Effector memory CD8-positive, alpha-beta T cell (primary cell): Measurements from ENCODE around the gene PSMB1.
"Not testable (repeated sequence)": the region's sequence is repeated elsewhere in the genome, so short reads cannot be mapped to it uniquely, and the experiment has no call there.

Experiments used
- ATAC-seq: fragments of 150-1000 bp; cut with Tn5 transposase; replicated peaks from 2 replicates; pipeline ENCODE4 v1.10.0; 2021; ENCODE audit warnings: mild to moderate bottlenecking, moderate library complexity
- DNase-seq, 3 experiments: peaks; one replicate each; pipeline ENCODE4 v3.0.0; 2021
- H3K27ac Mint-ChIP-seq, 2 donors: one replicate each; pipeline ENCODE4 v1.8.0; 2022; ENCODE audit warnings: mild to moderate bottlenecking in 2 of 2, mixed read lengths in 2 of 2, moderate library complexity in 2 of 2
- H3K27me3 Mint-ChIP-seq, 2 donors: one replicate each; pipeline ENCODE4 v1.8.0; 2022; ENCODE audit warnings: mixed read lengths in 2 of 2
- H3K36me3 Mint-ChIP-seq: one replicate; pipeline ENCODE4 v1.8.0; 2022; ENCODE audit warnings: mild to moderate bottlenecking, moderate library complexity, mixed read lengths; ENCODE audit not compliant: insufficient read depth
- H3K4me1 Mint-ChIP-seq, 2 donors: one replicate each; pipeline ENCODE4 v1.8.0; 2022; ENCODE audit warnings: low read depth in 2 of 2, mixed read lengths in 2 of 2
- H3K4me3 Mint-ChIP-seq, 2 donors: one replicate each; pipeline ENCODE4 v1.8.0; 2022; ENCODE audit warnings: mild to moderate bottlenecking in 2 of 2, mixed read lengths in 2 of 2, moderate library complexity in 2 of 2
- H3K9me3 Mint-ChIP-seq, 2 donors: one replicate each; pipeline ENCODE4 v1.8.0; 2022; ENCODE audit warnings: mixed read lengths in 2 of 2

PSMB1 gene

GRCh38 chr6:170505306-170505705 is 47.8 kb downstream of the PSMB1 start:
- no peak overlapping the region for H3K27ac Mint-ChIP-seq

GRCh38 chr6:170504479-170504878 is 48.6 kb downstream of the PSMB1 start:
- H3K27me3 Mint-ChIP-seq: peaks cover 58 to 70% of the 10 kb centered on the region in 2 donors
- DNase-seq (no peak), ATAC-seq (no peak)
- H3K4me3 Mint-ChIP-seq: no peak overlapping the region
- H3K27ac Mint-ChIP-seq: no peak overlapping the region
- H3K9me3 Mint-ChIP-seq: peaks cover 0 to 20% of the 10 kb centered on the region in 2 donors
- peaks cover 0 to 6% of the 10 kb centered on the region in 2 donors for H3K4me1 Mint-ChIP-seq
- H3K36me3 Mint-ChIP-seq: peaks cover 5% of the 10 kb centered on the region

More at GRCh38 chr6:170505306-170505705, 47.8 kb downstream of the PSMB1 start:
- Mint-ChIP-seq H3K36me3 (peaks cover 4% of the 10 kb centered on the region), H3K9me3 (peaks cover 0 to 20% of the 10 kb centered on the region in 2 donors), H3K27me3 (peaks cover 57 to 70% of the 10 kb centered on the region in 2 donors), H3K4me1 (peaks cover 0 to 6% of the 10 kb centered on the region in 2 donors), H3K4me3 (no peak overlapping the region)
- DNase-seq (no peak), ATAC-seq (no peak)

GRCh38 chr6:170503414-170503761 is 49.7 kb downstream of the PSMB1 start:
- peaks cover 0 to 6% of the 10 kb centered on the region in 2 donors for H3K4me1 Mint-ChIP-seq
- no peak for ATAC-seq

GRCh38 chr6:170502733-170503413 is 50.2 kb downstream of the PSMB1 start:
- H3K9me3 Mint-ChIP-seq: peaks cover 0 to 20% of the 10 kb centered on the region in 2 donors
- peaks cover 62 to 84% of the 10 kb centered on the region in 2 donors for H3K27me3 Mint-ChIP-seq
- not testable (repeated sequence) for H3K27ac Mint-ChIP-seq, DNase-seq, H3K4me1 Mint-ChIP-seq, H3K4me3 Mint-ChIP-seq, H3K36me3 Mint-ChIP-seq, ATAC-seq

More at GRCh38 chr6:170503414-170503761, 49.7 kb downstream of the PSMB1 start:
- Mint-ChIP-seq H3K36me3 (peaks cover 5% of the 10 kb centered on the region), H3K27ac (no peak overlapping the region), H3K4me3 (no peak overlapping the region), H3K27me3 (peaks cover 61 to 80% of the 10 kb centered on the region in 2 donors), H3K9me3 (peaks cover 0 to 20% of the 10 kb centered on the region in 2 donors)
- DNase-seq: no peak

GRCh38 chr6:170502268-170502667 is 50.8 kb downstream of the PSMB1 start:
- H3K27ac Mint-ChIP-seq, DNase-seq, H3K4me1 Mint-ChIP-seq, ATAC-seq, H3K4me3 Mint-ChIP-seq, H3K36me3 Mint-ChIP-seq: not testable (repeated sequence)
- H3K27me3 Mint-ChIP-seq: peaks cover 66 to 84% of the 10 kb centered on the region in 2 donors
- peaks cover 0 to 20% of the 10 kb centered on the region in 2 donors for H3K9me3 Mint-ChIP-seq

GRCh38 chr6:170500955-170501590 is 52.0 kb downstream of the PSMB1 start:
- no peak for ATAC-seq
- Mint-ChIP-seq H3K4me1 (peaks cover 0 to 6% of the 10 kb centered on the region in 2 donors), H3K27me3 (peaks cover 67 to 82% of the 10 kb centered on the region in 2 donors), H3K36me3 (peaks cover 5% of the 10 kb centered on the region), H3K9me3 (peaks cover 0 to 20% of the 10 kb centered on the region in 2 donors), H3K4me3 (no peak overlapping the region), H3K27ac (no peak overlapping the region)
- DNase-seq: no peak

GRCh38 chr6:170497841-170498301 is 55.2 kb downstream of the PSMB1 start:
- Mint-ChIP-seq H3K27ac (no peak overlapping the region), H3K4me1 (peaks cover 5 to 6% of the 10 kb centered on the region in 2 donors), H3K27me3 (peaks cover 62 to 69% of the 10 kb centered on the region in 2 donors), H3K36me3 (peaks cover 4% of the 10 kb centered on the region), H3K9me3 (peaks cover 0 to 20% of the 10 kb centered on the region in 2 donors), H3K4me3 (no peak overlapping the region)
- no peak for ATAC-seq
- DNase-seq: no peak

- ATAC-seq (no peak), DNase-seq (no peak)
- Mint-ChIP-seq H3K27me3 (peaks cover 37 to 64% of the 10 kb centered on the region in 2 donors), H3K4me3 (no peak overlapping the region), H3K27ac (no peak overlapping the region), H3K4me1 (peaks cover 0 to 5% of the 10 kb centered on the region in 2 donors), H3K36me3 (no peaks in the 10 kb centered on the region), H3K9me3 (no peaks in the 10 kb centered on the region)
These were observed 59.8 kb downstream of the PSMB1 start for GRCh38 chr6:170493354-170493753.

GRCh38 chr6:170490259-170490658 is 62.8 kb downstream of the PSMB1 start:
- Mint-ChIP-seq H3K27me3 (peaks cover 24 to 68% of the 10 kb centered on the region in 2 donors), H3K36me3 (no peaks in the 10 kb centered on the region), H3K27ac (no peak overlapping the region), H3K4me3 (no peak overlapping the region), H3K9me3 (no peaks in the 10 kb centered on the region), H3K4me1 (peaks cover 0 to 5% of the 10 kb centered on the region in 2 donors)
- DNase-seq (no peak), ATAC-seq (no peak)

GRCh38 chr6:170489836-170490235 is 63.3 kb downstream of the PSMB1 start:
- Mint-ChIP-seq H3K4me1 (peaks cover 0 to 5% of the 10 kb centered on the region in 2 donors), H3K27me3 (peaks cover 25 to 69% of the 10 kb centered on the region in 2 donors), H3K27ac (no peak overlapping the region), H3K36me3 (no peaks in the 10 kb centered on the region), H3K4me3 (no peak overlapping the region), H3K9me3 (no peaks in the 10 kb centered on the region)
- ATAC-seq (no peak), DNase-seq (no peak)

GRCh38 chr6:170487707-170488329 is 65.3 kb downstream of the PSMB1 start:
- ATAC-seq (no peak), DNase-seq (no peak)
- Mint-ChIP-seq H3K9me3 (no peaks in the 10 kb centered on the region), H3K4me1 (no peaks in the 10 kb centered on the region), H3K4me3 (no peak overlapping the region), H3K27me3 (peaks cover 15 to 65% of the 10 kb centered on the region in 2 donors), H3K27ac (no peak overlapping the region), H3K36me3 (no peaks in the 10 kb centered on the region)

GRCh38 chr6:170485159-170485558 is 67.9 kb downstream of the PSMB1 start:
- H3K36me3 Mint-ChIP-seq: no peaks in the 10 kb centered on the region
- peaks cover 28 to 67% of the 10 kb centered on the region in 2 donors for H3K27me3 Mint-ChIP-seq
- DNase-seq: no peak
- H3K27ac Mint-ChIP-seq: no peak overlapping the region
- H3K4me1 Mint-ChIP-seq: no peaks in the 10 kb centered on the region
- no peak overlapping the region for H3K4me3 Mint-ChIP-seq
- ATAC-seq: no peak
- no peaks in the 10 kb centered on the region for H3K9me3 Mint-ChIP-seq
